AG04449 (cell line): Measurements from ENCODE around the gene NPHS2.

Source experiments
- CTCF ChIA-PET: fragments of 350-600 bp; formaldehyde crosslinking; extraction: SDS; loops from one replicate; lab custom pipeline; 2021; ENCODE audit warnings: antibody characterized with exemption; lab: Yijun Ruan, JAX
- POLR2A ChIA-PET: fragments of 400-600, 350-600 bp; formaldehyde crosslinking; extraction: SDS; loops from one replicate; lab custom pipeline; 2020; ENCODE audit warnings: antibody characterized with exemption, inconsistent platforms; lab: Yijun Ruan, JAX
- DNase-seq: peaks from one replicate; pipeline ENCODE4 v3.0.0-alpha.2; 2010; ENCODE audit warnings: low read depth, low spot score
- H3K4me3 ChIP-seq: 2 replicates; pipeline ENCODE4 v1.5.1; 2011; ENCODE audit warnings: low read depth, mild to moderate bottlenecking, control low read depth, low read length
- CTCF ChIP-seq: IDR thresholded peaks from one replicate; pipeline ENCODE4 v1.5.1; 2011; ENCODE audit warnings: mild to moderate bottlenecking, moderate library complexity, low read length, control low read depth, inconsistent platforms; ENCODE audit not compliant: insufficient read depth; ENCODE audit errors: missing control alignments

NPHS2 gene

DNA sequence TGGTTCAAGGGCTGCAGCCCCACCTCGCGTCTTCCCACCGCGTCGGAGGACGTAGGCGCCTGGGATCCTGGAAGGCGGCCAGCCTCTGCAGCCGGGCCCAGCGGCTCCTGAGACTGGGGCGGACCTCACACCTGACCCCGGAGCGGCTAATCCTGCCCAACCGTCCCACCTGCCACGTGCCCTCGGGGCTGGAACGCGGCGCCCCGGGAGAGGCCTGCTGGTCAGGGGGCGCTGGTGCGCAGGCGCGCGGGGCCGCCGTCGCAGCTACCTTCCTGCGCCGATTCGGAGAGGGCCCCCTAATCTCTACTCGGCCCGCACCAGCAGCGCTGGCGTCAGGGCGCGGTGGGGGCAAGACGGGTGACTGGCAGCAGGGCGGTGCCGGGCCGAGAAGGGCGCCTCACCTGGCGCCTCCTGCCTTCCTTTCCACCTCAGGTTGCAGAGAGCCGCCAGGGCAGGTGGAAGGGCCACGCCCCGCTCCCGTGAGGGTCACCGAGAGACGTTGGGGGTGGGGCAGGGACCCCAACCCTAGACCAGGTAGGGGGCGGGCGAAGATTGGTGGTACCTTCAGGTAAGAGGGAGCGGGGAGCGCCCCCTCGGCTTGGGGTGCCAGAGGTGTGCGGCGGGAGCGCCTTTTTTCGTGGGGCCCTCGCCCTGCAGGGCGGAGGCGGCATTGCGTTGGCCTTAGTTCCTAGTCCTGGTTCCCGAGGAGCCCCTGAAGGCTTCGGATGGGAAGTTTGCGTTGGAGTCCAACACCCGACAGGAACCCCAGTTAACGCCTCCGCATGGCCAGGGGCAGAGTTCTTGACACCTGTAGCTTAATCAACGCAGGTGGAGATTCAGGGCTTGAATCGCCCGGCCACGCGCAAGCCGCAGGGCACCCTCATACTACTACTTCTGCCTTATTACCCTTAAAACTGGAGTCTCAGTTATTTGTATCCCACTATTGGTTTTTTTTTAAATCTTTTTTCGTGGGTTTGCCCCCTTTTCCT lies 16.1 kb upstream of the NPHS2 start, which contains the start of gene TDRD5:
Gene TDRD5, plus strand, starts transcription at position 241 of the 989 bp plus-strand sequence. CDS start 784 bp downstream, outside the sequence.
- ChIA-PET CTCF (no interaction called here), POLR2A (no interaction called here)
- no peak within 1 kb of the TSS for H3K4me3 ChIP-seq
- DNase-seq, result no peak
- no peak for TF ChIP-seq CTCF

GRCh38 chr1:179591253-179591591 lies 15.5 kb upstream of the NPHS2 start:
- POLR2A ChIA-PET, result no interaction called here
- CTCF ChIA-PET, result no interaction called here
- TF ChIP-seq CTCF, result no peak
- no peak for DNase-seq
- no peak overlapping the region for H3K4me3 ChIP-seq

DNA sequence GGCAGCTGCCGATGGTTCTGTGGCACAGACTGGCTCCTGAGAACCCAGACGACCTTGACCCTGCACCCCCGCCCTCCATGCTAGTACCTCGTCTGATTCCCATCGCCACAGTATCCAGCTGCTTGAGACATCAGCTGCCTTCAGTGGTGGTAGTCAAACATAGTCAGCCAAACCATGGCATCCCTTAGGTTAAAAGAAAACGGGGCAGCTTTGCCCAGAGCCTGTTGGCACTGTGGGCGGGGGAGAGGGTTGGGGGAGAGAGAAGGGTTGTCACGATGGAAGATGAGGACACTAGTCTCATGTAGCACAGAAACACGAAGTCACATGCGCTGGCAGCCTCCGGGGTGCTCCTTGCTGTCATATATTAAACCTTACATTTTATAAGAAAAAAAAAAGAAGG lies 14.9 kb upstream of the NPHS2 start:
- CTCF ChIA-PET, result no interaction called here
- no peak for TF ChIP-seq CTCF
- POLR2A ChIA-PET, result no interaction called here

DNA sequence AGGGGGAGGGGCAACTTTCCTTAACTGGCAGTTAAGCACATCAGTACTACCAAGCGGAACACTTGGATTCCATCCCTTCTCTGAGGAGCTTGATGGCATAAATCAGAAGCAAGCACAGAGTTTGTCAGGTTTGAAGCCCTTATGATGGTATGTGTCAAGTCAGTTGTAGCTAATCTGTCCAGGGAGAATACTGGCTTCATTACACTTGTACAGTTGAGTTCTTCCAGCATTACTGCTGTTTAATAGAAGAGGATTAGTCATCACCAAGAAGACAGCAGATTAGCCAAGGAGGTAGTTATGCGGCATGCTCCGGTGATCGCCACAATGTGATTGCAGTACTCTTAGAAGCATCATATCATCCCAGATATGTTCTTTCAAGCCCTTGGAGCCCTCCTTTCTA lies 13.8 kb upstream of the NPHS2 start:
- CTCF ChIA-PET, result no interaction called here
- POLR2A ChIA-PET, result no interaction called here
- TF ChIP-seq CTCF, result no peak
- no peak for DNase-seq
- H3K4me3 ChIP-seq, result no peak overlapping the region

More for the DNA sequence above, 14.9 kb upstream of the NPHS2 start:
- no peak overlapping the region for H3K4me3 ChIP-seq
- no peak for DNase-seq

DNA sequence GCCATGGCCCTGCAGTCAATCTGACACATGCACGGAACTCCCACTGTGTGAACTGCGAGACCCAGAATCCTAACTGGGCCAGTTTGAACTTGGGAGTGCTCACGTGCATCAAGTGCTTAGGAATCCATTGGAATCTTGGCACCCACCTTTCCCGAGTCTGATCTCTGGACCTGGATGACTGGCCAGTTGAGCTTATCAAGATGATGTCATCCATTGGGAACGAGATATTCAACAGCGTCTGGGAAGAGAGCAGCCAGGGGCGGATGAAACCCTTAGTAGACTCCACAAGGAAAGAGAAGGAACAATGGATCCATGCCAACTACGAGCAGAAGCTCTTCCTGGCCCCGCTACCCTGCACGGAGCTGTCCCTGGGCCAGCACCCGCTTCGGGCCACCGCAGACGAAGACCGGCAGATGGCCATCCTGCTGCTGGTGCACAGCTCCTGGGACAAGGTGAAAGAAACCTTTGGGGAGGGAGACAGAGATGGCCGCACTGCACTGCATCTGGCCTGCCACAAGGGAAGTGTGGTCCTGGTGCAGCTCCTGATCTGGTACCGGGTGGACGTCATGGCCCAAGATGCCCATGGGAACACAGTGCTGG lies 12.8 kb upstream of the NPHS2 start:
- CTCF ChIA-PET, result no interaction called here
- H3K4me3 ChIP-seq, result no peak overlapping the region
- no peak for DNase-seq
- no peak for TF ChIP-seq CTCF
- POLR2A ChIA-PET, result no interaction called here

DNA sequence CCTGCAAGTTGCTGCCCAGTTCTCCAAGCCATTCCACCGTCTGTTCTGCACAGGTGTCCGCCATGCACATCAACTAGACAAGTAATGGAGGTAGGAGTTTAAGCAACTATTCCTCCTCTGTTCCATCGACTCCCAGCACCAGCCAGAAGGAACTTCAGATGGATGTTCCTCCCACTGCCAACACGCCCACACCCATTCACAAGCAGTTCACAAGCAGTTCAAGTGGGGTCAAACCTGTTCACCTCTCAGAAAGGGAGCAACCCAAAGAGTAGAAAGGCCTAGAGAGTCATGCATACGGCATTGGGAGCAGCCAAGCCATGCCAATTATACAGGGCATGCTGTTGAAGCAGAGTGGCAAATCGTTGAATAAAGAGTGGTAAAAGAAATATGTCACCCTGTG lies 11.6 kb upstream of the NPHS2 start:
- TF ChIP-seq CTCF, result no peak
- no peak overlapping the region for H3K4me3 ChIP-seq
- CTCF ChIA-PET, result no interaction called here
- POLR2A ChIA-PET, result no interaction called here
- no peak for DNase-seq
